Neural cell (in vitro differentiated cells): ENCODE results near the gene COPZ1. TPM values are rescaled to one million over a fixed set of nuclear protein-coding genes. Genes with fewer than 3 reads are reported as not detected.

ENCODE experiments used
- polyA plus RNA-seq: library from polyadenylated mRNA; depleted of rRNA; stranded (reverse); fragments of >200 nt; gene quantifications from 2 replicates; pipeline ENCODE4 v1.2.3, GENCODE V29; 2014
- small RNA-seq, 3 experiments: library from RNA; depleted of rRNA; stranded (forward); fragments of <200 nt; gene quantifications; one replicate each; pipeline ENCODE3, GENCODE V24; 2012

Gene COPZ1
- polyA plus RNA-seq, 1 donor from 2014 or later = 192 TPM

Small RNAs within 50 kb of the gene (small RNA-seq; reads per million reads assigned to genes)
- gene MIR148B (3,378 to 3,970 (median 3,808) reads per million in 3 experiments), gene RN7SL744P (0 reads per million in 3 experiments), gene RNU6-950P (0 reads per million in 3 experiments)

Other genes starting within 250 kb of the COPZ1 start
- gene SMUG1, start 136.1 kb upstream of the COPZ1 start, polyA plus RNA-seq = 57.8 and 76.6 TPM in 2 replicates
- gene CBX5, start 45.0 kb upstream of the COPZ1 start, polyA plus RNA-seq = 57.1 and 64.0 TPM in 2 replicates
- 526 and 613 TPM in 2 replicates for gene HNRNPA1, start 44.4 kb upstream of the COPZ1 start, polyA plus RNA-seq
- gene NFE2, start 24.1 kb upstream of the COPZ1 start, polyA plus RNA-seq = not detected in 2 replicates
- gene GPR84, start 39.4 kb downstream of the COPZ1 start, polyA plus RNA-seq = not detected in 2 replicates
- gene ZNF385A, start 59.6 kb downstream of the COPZ1 start, polyA plus RNA-seq = 0.46 TPM in 1 of 2 replicates, not detected in the other
- not detected in 2 replicates for gene ITGA5, start 94.1 kb downstream of the COPZ1 start, polyA plus RNA-seq
- not detected in 2 replicates for gene GTSF1, start 148.5 kb downstream of the COPZ1 start, polyA plus RNA-seq
- 0.02 and 1.9 TPM in 2 replicates for gene NCKAP1L, start 172.6 kb downstream of the COPZ1 start, polyA plus RNA-seq
- gene PDE1B, start 224.5 kb downstream of the COPZ1 start, polyA plus RNA-seq = 9.2 and 14.0 TPM in 2 replicates